ENCODE measurements around the gene ESF1. TPM values are rescaled to one million over a fixed set of nuclear protein-coding genes. Genes with fewer than 3 reads are reported as not detected.
A peak's percentile ranks its signal among the peaks of the same experiment; 100 is the strongest.

Gene ESF1, protein sequence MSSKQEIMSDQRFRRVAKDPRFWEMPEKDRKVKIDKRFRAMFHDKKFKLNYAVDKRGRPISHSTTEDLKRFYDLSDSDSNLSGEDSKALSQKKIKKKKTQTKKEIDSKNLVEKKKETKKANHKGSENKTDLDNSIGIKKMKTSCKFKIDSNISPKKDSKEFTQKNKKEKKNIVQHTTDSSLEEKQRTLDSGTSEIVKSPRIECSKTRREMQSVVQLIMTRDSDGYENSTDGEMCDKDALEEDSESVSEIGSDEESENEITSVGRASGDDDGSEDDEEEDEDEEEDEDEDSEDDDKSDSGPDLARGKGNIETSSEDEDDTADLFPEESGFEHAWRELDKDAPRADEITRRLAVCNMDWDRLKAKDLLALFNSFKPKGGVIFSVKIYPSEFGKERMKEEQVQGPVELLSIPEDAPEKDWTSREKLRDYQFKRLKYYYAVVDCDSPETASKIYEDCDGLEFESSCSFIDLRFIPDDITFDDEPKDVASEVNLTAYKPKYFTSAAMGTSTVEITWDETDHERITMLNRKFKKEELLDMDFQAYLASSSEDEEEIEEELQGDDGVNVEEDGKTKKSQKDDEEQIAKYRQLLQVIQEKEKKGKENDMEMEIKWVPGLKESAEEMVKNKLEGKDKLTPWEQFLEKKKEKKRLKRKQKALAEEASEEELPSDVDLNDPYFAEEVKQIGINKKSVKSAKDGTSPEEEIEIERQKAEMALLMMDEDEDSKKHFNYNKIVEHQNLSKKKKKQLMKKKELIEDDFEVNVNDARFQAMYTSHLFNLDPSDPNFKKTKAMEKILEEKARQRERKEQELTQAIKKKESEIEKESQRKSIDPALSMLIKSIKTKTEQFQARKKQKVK
- 11.8 TPM for polyA plus RNA-seq (2012; ENCODE audit: low read depth, missing spikeins)

- DNase-seq (ENCODE audit: insufficient read length, low spot score) (peak; percentile 62), FAIRE-seq (peak; percentile 99)
- TF ChIP-seq POLR2AphosphoS5 (IDR thresholded peaks at IDR 0.05; ENCODE audit: low read depth, low read length), result no peak
- TF ChIP-seq POU2F2 (IDR thresholded peaks at IDR 0.05; ENCODE audit: low read depth, low read length), result peak; percentile 59; the same call in 1 of the 2 replicates
- no peak for TF ChIP-seq PAX5 (IDR thresholded peaks at IDR 0.05; ENCODE audit: insufficient read depth, low read length, severe bottlenecking)
- TF ChIP-seq TAF1 (IDR thresholded peaks at IDR 0.05; ENCODE audit: low read depth, low read length), result peak; percentile 93
- no peak for TF ChIP-seq SPI1 (IDR thresholded peaks at IDR 0.05; ENCODE audit: low read depth, low read length)
- TF ChIP-seq POLR2A (IDR thresholded peaks at IDR 0.05; ENCODE audit: low read depth, low read length), result no peak; the same call in none of the 2 replicates
These were observed at the start of gene ESF1, which contains the start of gene NDUFAF5 for GRCh38 chr20:13784893-13785715. TSS of gene ESF1 (minus strand) at chr20:13784919. CDS start at chr20:13783140, 1,779 bp downstream. TSS of gene NDUFAF5 (plus strand) at chr20:13785028. CDS start at chr20:13785069, 41 bp downstream.

DNA sequence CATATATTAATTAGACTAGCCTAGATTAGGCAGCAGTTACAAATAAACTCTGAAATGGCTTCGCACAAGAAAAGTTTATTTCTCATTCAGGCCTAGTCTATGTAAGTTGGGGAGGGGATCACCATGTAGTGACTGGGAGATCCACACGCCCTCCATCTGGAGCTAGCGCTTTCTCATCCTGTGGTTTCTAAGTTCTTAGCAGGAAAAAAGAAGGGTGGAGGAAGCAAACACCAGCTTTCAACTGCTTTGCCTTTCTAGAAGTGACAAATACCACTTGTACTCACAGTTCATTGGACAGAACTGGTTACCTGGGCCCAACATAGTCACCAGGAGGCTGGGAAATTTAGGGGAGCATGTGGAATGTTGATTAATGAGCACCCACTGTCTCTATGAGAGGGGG, 46.8 kb upstream of the ESF1 start:
- DNase-seq (ENCODE audit: insufficient read length, low spot score) (no peak), FAIRE-seq (no peak)
- no peak for TF ChIP-seq PAX5 (IDR thresholded peaks at IDR 0.05; ENCODE audit: insufficient read depth, low read length, severe bottlenecking)
- no peak for TF ChIP-seq SPI1 (IDR thresholded peaks at IDR 0.05; ENCODE audit: low read depth, low read length)
- no peak for TF ChIP-seq TAF1 (IDR thresholded peaks at IDR 0.05; ENCODE audit: low read depth, low read length)
- TF ChIP-seq POLR2A (IDR thresholded peaks at IDR 0.05; ENCODE audit: low read depth, low read length), result no peak
- no peak for TF ChIP-seq POU2F2 (IDR thresholded peaks at IDR 0.05; ENCODE audit: low read depth, low read length)
- TF ChIP-seq POLR2AphosphoS5 (IDR thresholded peaks at IDR 0.05; ENCODE audit: low read depth, low read length), result no peak

DNA sequence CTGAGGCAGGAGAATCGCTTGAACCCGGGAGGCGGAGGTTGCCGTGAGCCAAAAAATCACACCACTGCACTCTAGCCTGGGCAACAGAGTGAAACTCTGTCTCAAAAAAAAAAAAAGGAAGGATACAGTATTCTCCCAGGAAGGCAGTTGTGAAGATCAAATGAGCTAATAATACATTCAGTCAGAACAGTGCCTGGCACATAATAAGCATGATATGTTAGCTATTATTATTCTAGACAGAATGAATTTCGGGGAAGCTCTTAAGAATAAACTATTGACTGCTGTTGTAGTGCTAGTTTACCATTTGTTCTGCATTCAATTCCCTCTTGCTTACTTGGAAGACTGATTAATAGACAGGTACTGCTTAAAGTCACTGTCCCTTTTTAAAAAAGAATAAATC, 40.7 kb upstream of the ESF1 start:
- DNase-seq (ENCODE audit: insufficient read length, low spot score) (no peak), FAIRE-seq (no peak)
- TF ChIP-seq PAX5 (IDR thresholded peaks at IDR 0.05; ENCODE audit: insufficient read depth, low read length, severe bottlenecking) (no peak), SPI1 (IDR thresholded peaks at IDR 0.05; ENCODE audit: low read depth, low read length) (no peak), TAF1 (IDR thresholded peaks at IDR 0.05; ENCODE audit: low read depth, low read length) (no peak), POLR2AphosphoS5 (IDR thresholded peaks at IDR 0.05; ENCODE audit: low read depth, low read length) (no peak), POU2F2 (IDR thresholded peaks at IDR 0.05; ENCODE audit: low read depth, low read length) (no peak), POLR2A (IDR thresholded peaks at IDR 0.05; ENCODE audit: low read depth, low read length) (no peak)

GRCh38 chr20:13824459-13824858, 39.7 kb upstream of the ESF1 start:
- no peak for DNase-seq (ENCODE audit: insufficient read length, low spot score)
- no peak for FAIRE-seq
- TF ChIP-seq POLR2AphosphoS5 (IDR thresholded peaks at IDR 0.05; ENCODE audit: low read depth, low read length) (no peak), POU2F2 (IDR thresholded peaks at IDR 0.05; ENCODE audit: low read depth, low read length) (no peak), PAX5 (IDR thresholded peaks at IDR 0.05; ENCODE audit: insufficient read depth, low read length, severe bottlenecking) (no peak), POLR2A (IDR thresholded peaks at IDR 0.05; ENCODE audit: low read depth, low read length) (no peak), SPI1 (IDR thresholded peaks at IDR 0.05; ENCODE audit: low read depth, low read length) (no peak), TAF1 (IDR thresholded peaks at IDR 0.05; ENCODE audit: low read depth, low read length) (no peak)

DNA sequence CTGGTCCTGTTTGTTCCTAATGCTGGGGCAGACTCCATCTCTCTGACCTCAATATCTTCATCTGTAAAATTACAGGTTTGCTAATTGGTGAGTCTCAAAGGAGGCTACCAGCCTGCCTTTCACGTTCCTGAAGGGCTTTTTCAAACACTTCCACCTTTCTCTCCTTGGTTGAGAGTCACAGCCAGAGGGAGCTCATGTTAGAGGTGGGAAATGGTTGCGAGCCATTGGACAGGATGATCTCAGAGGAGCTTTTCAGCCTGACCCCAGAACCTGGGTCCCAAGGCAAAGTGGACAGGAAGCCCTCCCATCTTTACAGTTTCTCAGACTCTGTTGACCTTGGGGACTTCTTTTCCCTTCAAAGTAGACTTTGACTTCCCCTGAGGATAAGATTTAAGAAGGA, 37.7 kb upstream of the ESF1 start:
- FAIRE-seq, result no peak
- TF ChIP-seq SPI1 (IDR thresholded peaks at IDR 0.05; ENCODE audit: low read depth, low read length) (no peak), PAX5 (IDR thresholded peaks at IDR 0.05; ENCODE audit: insufficient read depth, low read length, severe bottlenecking) (no peak), POU2F2 (IDR thresholded peaks at IDR 0.05; ENCODE audit: low read depth, low read length) (no peak), TAF1 (IDR thresholded peaks at IDR 0.05; ENCODE audit: low read depth, low read length) (no peak), POLR2AphosphoS5 (IDR thresholded peaks at IDR 0.05; ENCODE audit: low read depth, low read length) (no peak), POLR2A (IDR thresholded peaks at IDR 0.05; ENCODE audit: low read depth, low read length) (no peak)
- no peak for DNase-seq (ENCODE audit: insufficient read length, low spot score)

DNA sequence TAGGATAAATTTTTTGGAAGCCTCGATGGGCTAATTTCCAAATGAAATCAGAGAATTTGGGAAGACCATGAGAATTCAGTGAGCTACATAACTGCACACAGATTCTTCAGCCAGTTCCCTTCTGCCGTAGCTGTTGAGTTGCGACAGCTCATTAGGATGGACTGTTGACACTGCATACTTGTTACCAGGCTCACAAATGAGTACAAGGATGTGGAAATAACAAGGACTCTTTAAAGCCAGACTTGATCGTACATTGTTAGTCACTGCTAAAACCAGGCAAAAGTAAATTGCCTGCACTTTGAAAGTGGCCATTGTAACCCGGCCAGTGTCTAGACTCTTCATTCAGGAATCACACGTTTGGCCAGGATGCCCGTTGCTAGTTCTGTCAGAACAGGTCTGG, 37.2 kb upstream of the ESF1 start:
- TF ChIP-seq POLR2A (IDR thresholded peaks at IDR 0.05; ENCODE audit: low read depth, low read length) (no peak), POLR2AphosphoS5 (IDR thresholded peaks at IDR 0.05; ENCODE audit: low read depth, low read length) (no peak), TAF1 (IDR thresholded peaks at IDR 0.05; ENCODE audit: low read depth, low read length) (no peak), POU2F2 (IDR thresholded peaks at IDR 0.05; ENCODE audit: low read depth, low read length) (no peak), PAX5 (IDR thresholded peaks at IDR 0.05; ENCODE audit: insufficient read depth, low read length, severe bottlenecking) (no peak), SPI1 (IDR thresholded peaks at IDR 0.05; ENCODE audit: low read depth, low read length) (no peak)
- no peak for FAIRE-seq
- no peak for DNase-seq (ENCODE audit: insufficient read length, low spot score)

- FAIRE-seq, result peak; percentile 31
- TF ChIP-seq POU2F2 (IDR thresholded peaks at IDR 0.05; ENCODE audit: low read depth, low read length) (no peak), TAF1 (IDR thresholded peaks at IDR 0.05; ENCODE audit: low read depth, low read length) (no peak), PAX5 (IDR thresholded peaks at IDR 0.05; ENCODE audit: insufficient read depth, low read length, severe bottlenecking) (no peak)
- DNase-seq (ENCODE audit: insufficient read length, low spot score), result peak; percentile 23
These were observed 35.3 kb upstream of the ESF1 start for GRCh38 chr20:13819885-13820645.

DNA sequence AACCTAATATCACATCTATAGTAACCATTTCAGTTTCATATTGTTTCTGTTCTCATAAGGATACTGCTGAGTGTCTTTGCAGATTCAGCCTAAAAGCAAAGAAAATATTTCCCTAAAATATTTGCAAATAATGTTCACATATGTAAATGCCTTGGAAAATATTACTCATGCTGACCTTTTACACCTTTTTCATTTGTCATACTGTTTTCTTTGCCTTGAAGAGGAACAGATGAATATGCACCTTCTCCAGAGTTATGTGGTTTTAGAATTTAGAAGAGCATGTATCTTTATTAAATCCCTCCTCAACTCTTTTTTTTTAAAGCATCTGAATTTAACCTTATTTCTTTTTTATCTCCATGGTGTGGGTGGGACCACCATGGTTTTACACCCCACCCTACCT, 32.6 kb upstream of the ESF1 start:
- no peak for DNase-seq (ENCODE audit: insufficient read length, low spot score)
- TF ChIP-seq PAX5 (IDR thresholded peaks at IDR 0.05; ENCODE audit: insufficient read depth, low read length, severe bottlenecking) (no peak), POLR2A (IDR thresholded peaks at IDR 0.05; ENCODE audit: low read depth, low read length) (no peak), POLR2AphosphoS5 (IDR thresholded peaks at IDR 0.05; ENCODE audit: low read depth, low read length) (no peak), TAF1 (IDR thresholded peaks at IDR 0.05; ENCODE audit: low read depth, low read length) (no peak), POU2F2 (IDR thresholded peaks at IDR 0.05; ENCODE audit: low read depth, low read length) (no peak), SPI1 (IDR thresholded peaks at IDR 0.05; ENCODE audit: low read depth, low read length) (no peak)

More for the DNA sequence above, 32.6 kb upstream of the ESF1 start:
- no peak for FAIRE-seq
